Measurements from ENCODE around the gene SV2C. TPM values are rescaled to one million over a fixed set of nuclear protein-coding genes. Genes with fewer than 3 reads are reported as not detected.

SV2C gene
- total RNA-seq, 1 experiment from 2014 or later: not detected

DNA sequence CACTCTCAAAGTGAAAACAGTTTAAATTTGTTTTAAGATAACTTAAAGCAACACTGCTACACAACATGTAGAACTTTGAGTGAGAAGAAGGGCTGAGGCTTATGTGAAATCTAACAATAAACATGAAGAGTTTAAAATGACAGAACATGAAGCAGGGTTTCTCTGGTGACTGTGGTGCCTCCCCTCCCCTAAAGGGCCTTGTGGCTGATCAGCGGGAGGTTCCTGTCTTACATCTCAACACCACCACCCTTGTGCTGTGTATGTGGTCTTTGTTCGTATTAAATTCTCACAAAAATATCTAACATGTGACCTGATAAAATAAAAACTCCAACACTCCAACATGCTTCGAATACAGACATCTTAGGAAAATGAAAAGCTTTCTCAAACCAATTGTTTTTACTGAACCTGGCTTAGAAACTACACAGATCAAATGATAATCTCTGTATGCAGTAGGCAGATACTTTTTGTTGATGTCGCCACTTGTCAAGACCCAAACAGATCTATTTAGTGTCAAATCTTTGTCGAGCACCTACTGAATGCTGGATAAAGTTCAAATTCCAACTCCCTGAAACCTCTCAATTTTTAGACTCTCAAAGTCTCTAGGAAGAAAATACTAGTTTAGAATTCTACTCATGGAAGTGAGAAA is 310.0 kb downstream of the SV2C start:
- Mint-ChIP-seq H3K4me1 (ENCODE audit: insufficient read depth, unreplicated experiment) (no peaks in the 10 kb centered on the region), H3K27ac (ENCODE audit: low read depth, unreplicated experiment) (no peak overlapping the region), H3K4me3 (ENCODE audit: unreplicated experiment) (no peak overlapping the region), H3K36me3 (ENCODE audit: insufficient read depth, unreplicated experiment) (no peaks in the 10 kb centered on the region), H3K9me3 (ENCODE audit: unreplicated experiment) (no peaks in the 10 kb centered on the region), H3K27me3 (ENCODE audit: insufficient read depth, unreplicated experiment) (no peaks in the 10 kb centered on the region)
- POLR2A ChIA-PET: no interaction called here
- TF ChIP-seq CTCF (IDR thresholded peaks at IDR 0.05; ENCODE audit: unreplicated experiment): no peak
- CTCF ChIA-PET: no interaction called here
- intact Hi-C loops (cut with micrococcal nuclease): no loop called here
- no peak for DNase-seq (ENCODE audit: unreplicated experiment)
- no TSS peak for BruUV-seq (replicated peaks)

DNA sequence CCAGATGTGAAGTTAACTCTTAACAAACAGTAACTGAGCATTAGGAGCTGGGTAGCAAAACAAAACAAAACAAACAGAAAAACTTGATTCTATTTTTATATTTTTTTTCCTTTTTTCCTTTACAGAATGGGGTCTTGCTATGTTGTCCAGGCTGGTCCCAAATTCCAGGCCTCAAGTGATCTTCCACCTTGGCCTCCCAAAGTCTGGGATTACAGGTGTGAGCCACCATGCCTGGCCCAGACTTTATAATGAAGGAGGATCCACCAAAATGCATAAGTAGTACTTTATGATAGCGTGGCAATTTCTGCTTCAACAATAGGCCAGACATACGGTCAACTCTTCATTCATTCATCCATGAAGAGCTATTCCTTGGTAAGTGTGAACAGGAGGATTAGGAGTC is 314.0 kb downstream of the SV2C start:
- H3K27me3 Mint-ChIP-seq (ENCODE audit: insufficient read depth, unreplicated experiment): peaks cover 19% of the 10 kb centered on the region
- no peak overlapping the region for H3K27ac Mint-ChIP-seq (ENCODE audit: low read depth, unreplicated experiment)
- no peak overlapping the region for H3K4me3 Mint-ChIP-seq (ENCODE audit: unreplicated experiment)
- ChIA-PET POLR2A (no interaction called here), CTCF (interaction anchor here (1.1 kb wide), 1 partner anchor 61 kb away, joined by 3 read pairs; no protein-coding TSS in a partner anchor)
- no TSS peak for BruUV-seq (replicated peaks)
- no peak for DNase-seq (ENCODE audit: unreplicated experiment)
- H3K36me3 Mint-ChIP-seq (ENCODE audit: insufficient read depth, unreplicated experiment): peaks cover 4% of the 10 kb centered on the region
- TF ChIP-seq CTCF (IDR thresholded peaks at IDR 0.05; ENCODE audit: unreplicated experiment): no peak
- intact Hi-C loops (cut with micrococcal nuclease): no loop called here
- H3K9me3 Mint-ChIP-seq (ENCODE audit: unreplicated experiment): no peaks in the 10 kb centered on the region
- H3K4me1 Mint-ChIP-seq (ENCODE audit: insufficient read depth, unreplicated experiment): no peaks in the 10 kb centered on the region

DNA sequence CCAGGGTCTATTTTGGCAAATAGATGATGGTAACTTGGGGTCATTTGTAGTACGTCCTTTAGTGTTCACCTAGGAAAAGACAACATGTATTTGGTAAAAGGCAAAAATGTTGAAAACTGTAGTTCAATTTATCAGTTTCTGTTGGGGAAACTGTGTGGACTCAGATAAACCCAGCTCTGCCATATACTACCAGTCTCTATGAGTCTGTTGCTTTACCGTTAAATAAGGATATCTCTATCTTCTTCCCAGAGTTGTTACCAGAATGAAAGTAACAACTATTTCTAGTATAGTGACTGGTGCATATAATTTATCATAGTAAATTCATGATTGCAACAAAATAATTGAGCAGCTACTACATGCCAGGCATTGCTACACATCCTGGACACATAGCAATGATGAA is 316.1 kb downstream of the SV2C start:
- Mint-ChIP-seq H3K9me3 (ENCODE audit: unreplicated experiment) (no peaks in the 10 kb centered on the region), H3K4me3 (ENCODE audit: unreplicated experiment) (no peak overlapping the region), H3K36me3 (ENCODE audit: insufficient read depth, unreplicated experiment) (peaks cover 4% of the 10 kb centered on the region), H3K27ac (ENCODE audit: low read depth, unreplicated experiment) (no peak overlapping the region), H3K4me1 (ENCODE audit: insufficient read depth, unreplicated experiment) (no peaks in the 10 kb centered on the region), H3K27me3 (ENCODE audit: insufficient read depth, unreplicated experiment) (peaks cover 33% of the 10 kb centered on the region)
- DNase-seq (ENCODE audit: unreplicated experiment): no peak
- intact Hi-C loops (cut with micrococcal nuclease): no loop called here
- BruUV-seq (replicated peaks): no TSS peak
- ChIA-PET CTCF (interaction anchor here (0.7 to 1.9 kb wide), 2 partner anchors 13 to 184 kb away, joined by 3 to 5 read pairs; no protein-coding TSS in a partner anchor), POLR2A (interaction anchor here (1.0 kb wide), 1 partner anchor 12 kb away, joined by 4 read pairs; no protein-coding TSS in a partner anchor)
- no peak for TF ChIP-seq CTCF (IDR thresholded peaks at IDR 0.05; ENCODE audit: unreplicated experiment)

DNA sequence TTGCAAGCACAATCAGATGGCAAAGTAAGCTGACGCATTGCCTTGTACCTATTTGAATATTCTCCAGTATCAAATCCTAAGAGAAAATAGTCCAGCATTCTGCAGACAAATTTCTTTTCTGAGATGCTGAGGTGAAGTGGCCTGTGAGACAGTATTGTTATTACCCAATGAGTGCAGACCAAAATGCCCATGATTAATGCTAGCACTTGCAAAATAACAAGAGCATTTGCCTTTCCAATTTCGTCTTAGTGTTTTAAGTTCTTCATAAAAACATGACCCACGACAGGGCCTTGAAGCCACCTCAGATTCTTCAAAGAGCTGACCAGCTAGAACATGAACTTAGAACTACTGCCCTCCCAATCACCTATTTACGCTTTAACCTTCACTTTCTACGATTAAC is 317.3 kb downstream of the SV2C start:
- POLR2A ChIA-PET: no interaction called here
- BruUV-seq (replicated peaks): no TSS peak
- intact Hi-C loops (cut with micrococcal nuclease): no loop called here

More for the DNA sequence above, 317.3 kb downstream of the SV2C start:
- Mint-ChIP-seq H3K27ac (ENCODE audit: low read depth, unreplicated experiment) (no peak overlapping the region), H3K9me3 (ENCODE audit: unreplicated experiment) (no peaks in the 10 kb centered on the region), H3K4me1 (ENCODE audit: insufficient read depth, unreplicated experiment) (no peaks in the 10 kb centered on the region), H3K27me3 (ENCODE audit: insufficient read depth, unreplicated experiment) (peaks cover 34% of the 10 kb centered on the region), H3K36me3 (ENCODE audit: insufficient read depth, unreplicated experiment) (peaks cover 4% of the 10 kb centered on the region), H3K4me3 (ENCODE audit: unreplicated experiment) (no peak overlapping the region)
- no peak for DNase-seq (ENCODE audit: unreplicated experiment)
- no peak for TF ChIP-seq CTCF (IDR thresholded peaks at IDR 0.05; ENCODE audit: unreplicated experiment)
- CTCF ChIA-PET: interaction anchor here (0.6 to 1.9 kb wide), 2 partner anchors 48 to 183 kb away, joined by 3 to 5 read pairs; no protein-coding TSS in a partner anchor
